ENCODE measurements around the gene MUC4.

The MUC4 gene

DNA sequence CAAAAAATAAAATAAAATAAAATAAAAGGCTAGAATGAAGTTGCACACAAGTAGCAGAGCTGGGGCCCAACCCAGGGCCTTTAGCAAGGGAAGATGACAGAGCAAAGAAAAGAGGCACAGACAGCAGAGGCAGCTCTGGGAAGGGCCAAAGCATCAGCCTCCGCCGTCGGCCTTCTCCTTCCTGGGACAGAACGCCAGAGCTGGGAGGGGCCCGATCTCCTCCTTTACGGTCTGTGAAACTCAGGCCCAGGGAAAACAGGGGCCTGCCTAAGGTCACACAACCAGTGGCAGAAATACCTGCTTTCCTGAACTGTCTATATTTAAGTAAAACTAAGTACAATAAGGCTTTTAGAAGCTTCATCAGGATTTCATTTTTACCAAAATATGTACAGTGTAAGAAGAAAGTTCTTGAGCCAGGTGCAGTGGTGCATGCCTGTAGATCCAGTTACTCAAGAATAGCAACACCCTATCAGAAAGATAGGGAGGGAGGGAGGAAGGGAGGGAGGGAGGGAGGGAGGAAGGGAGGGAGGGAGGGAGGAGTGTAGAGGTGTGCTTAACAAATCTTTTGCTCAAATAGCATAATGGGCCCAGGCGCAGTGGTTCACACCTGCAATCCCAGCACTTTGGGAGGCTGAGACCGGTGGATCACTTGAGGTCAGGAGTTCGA lies 43.0 kb upstream of the MUC4 start:
- no peak overlapping the region for H3K27ac ChIP-seq (replicated peaks)
- DNase-seq (ENCODE audit: low read depth in 1 of 2, low spot score in 1 of 2), result no peak
- TF ChIP-seq POLR2AphosphoS5 (IDR thresholded peaks at IDR 0.05; ENCODE audit: low read depth) (no peak), CTCF (IDR thresholded peaks at IDR 0.05; ENCODE audit: insufficient read depth, low read length) (no peak), SPI1 (IDR thresholded peaks at IDR 0.05; ENCODE audit: borderline replicate concordance, low read depth) (no peak), REST (IDR thresholded peaks at IDR 0.05; ENCODE audit: insufficient replicate concordance, low read depth) (no peak)
- no peak overlapping the region for H3K4me3 ChIP-seq (replicated peaks; ENCODE audit: insufficient read depth, low read length)
- no peaks in the 10 kb centered on the region for H3K27me3 ChIP-seq (ENCODE audit: insufficient read depth, poor library complexity, severe bottlenecking)

DNA sequence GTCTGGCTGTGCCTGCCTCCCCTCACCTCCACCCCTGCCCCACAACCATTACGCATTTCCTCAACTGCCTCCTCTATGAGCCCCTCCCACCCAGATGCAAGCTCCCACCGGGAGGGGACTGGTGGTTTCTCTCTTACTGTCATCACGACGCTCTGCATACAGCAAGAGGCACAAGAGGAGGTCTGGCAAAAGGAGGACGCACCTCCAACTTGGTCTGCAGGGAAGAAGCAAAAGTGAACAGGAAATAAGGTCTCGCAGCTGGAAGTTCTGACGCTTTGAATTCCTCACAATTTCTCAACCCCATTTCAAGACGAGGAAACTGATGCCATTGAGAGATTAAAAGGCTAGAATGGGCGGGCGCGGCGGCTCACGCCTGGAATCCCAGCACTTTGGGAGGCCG lies 42.3 kb upstream of the MUC4 start:
- Histone ChIP-seq H3K4me3 (replicated peaks; ENCODE audit: insufficient read depth, low read length) (no peak overlapping the region), H3K27ac (replicated peaks) (no peak overlapping the region), H3K27me3 (ENCODE audit: insufficient read depth, poor library complexity, severe bottlenecking) (no peaks in the 10 kb centered on the region)
- DNase-seq (ENCODE audit: low read depth in 1 of 2, low spot score in 1 of 2), result no peak
- TF ChIP-seq SPI1 (IDR thresholded peaks at IDR 0.05; ENCODE audit: borderline replicate concordance, low read depth), result no peak
- no peak for TF ChIP-seq GABPA (IDR thresholded peaks at IDR 0.05; ENCODE audit: low read depth)
- TF ChIP-seq POLR2AphosphoS5 (IDR thresholded peaks at IDR 0.05; ENCODE audit: low read depth), result no peak
- TF ChIP-seq CTCF (IDR thresholded peaks at IDR 0.05; ENCODE audit: insufficient read depth, low read length), result no peak
- TF ChIP-seq REST (IDR thresholded peaks at IDR 0.05; ENCODE audit: insufficient replicate concordance, low read depth), result no peak

- H3K4me3 ChIP-seq (replicated peaks; ENCODE audit: insufficient read depth, low read length), result no peak overlapping the region
- TF ChIP-seq SPI1 (IDR thresholded peaks at IDR 0.05; ENCODE audit: borderline replicate concordance, low read depth) (no peak), CTCF (IDR thresholded peaks at IDR 0.05; ENCODE audit: insufficient read depth, low read length) (no peak), GABPA (IDR thresholded peaks at IDR 0.05; ENCODE audit: low read depth) (no peak), REST (IDR thresholded peaks at IDR 0.05; ENCODE audit: insufficient replicate concordance, low read depth) (no peak), POLR2AphosphoS5 (IDR thresholded peaks at IDR 0.05; ENCODE audit: low read depth) (no peak)
- DNase-seq (ENCODE audit: low read depth in 1 of 2, low spot score in 1 of 2), result no peak
These were observed 41.3 kb upstream of the MUC4 start for GRCh38 chr3:195853036-195853435.

More at GRCh38 chr3:195853036-195853435, 41.3 kb upstream of the MUC4 start:
- H3K27me3 ChIP-seq (ENCODE audit: insufficient read depth, poor library complexity, severe bottlenecking), result no peaks in the 10 kb centered on the region
- no peak overlapping the region for H3K27ac ChIP-seq (replicated peaks)
